Stimulated activated CD8-positive, alpha-beta memory T cell treated with anti-CD3 and anti-CD28 coated beads, Interleukin-4, amount 100 ng/mL, for 48 hours (primary cell): Measurements from ENCODE around the gene PHYKPL.
"Not testable (repeated sequence)": the region's sequence is repeated elsewhere in the genome, so short reads cannot be mapped to it uniquely, and the experiment has no call there.

Experiments
- DNase-seq: peaks from one replicate; pipeline ENCODE4 v3.0.0-alpha.2; 2020

The PHYKPL gene

DNA sequence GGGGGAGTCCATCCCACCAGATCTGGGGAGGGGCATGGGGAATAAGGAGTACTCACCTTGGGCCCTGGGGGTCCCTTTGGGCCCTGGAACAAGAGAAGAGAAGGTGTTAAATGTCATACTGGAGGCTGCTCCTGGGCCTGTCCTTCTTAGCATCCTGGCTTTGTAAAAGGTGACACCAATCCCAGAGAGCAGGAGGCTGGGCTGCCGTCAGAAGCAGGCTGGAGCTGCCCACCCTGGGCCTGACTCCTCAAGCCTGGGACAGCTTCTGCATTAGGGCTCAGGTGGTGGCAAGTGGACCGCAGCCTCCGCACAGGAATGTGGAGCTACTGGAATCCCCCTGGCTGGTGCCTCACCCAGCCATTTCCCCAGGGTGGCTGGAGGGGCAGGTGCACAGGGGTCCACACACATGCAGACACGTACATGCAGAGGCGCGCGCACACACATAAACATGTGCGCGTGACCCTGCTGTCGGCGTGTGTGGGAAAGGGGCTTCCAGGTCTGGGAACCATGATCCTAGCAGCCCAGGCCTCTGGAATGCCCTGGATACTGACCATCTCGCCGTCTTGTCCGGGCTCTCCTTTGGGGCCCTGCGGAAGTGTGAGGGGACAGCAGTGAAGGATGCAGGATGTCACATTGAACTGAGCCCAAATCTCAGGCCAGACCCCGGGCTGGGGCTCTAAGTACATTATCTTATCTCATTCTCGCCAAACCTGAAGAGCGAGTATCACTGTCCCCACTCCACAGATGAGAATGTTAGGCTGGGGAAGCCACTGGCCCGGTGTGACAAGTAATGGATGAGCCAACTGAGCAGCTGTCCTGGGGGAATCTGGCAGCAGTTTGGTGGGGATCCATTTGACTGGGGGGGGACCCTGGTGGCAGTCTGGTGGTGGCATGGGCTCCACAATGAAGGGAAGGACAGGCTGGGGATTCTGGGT lies 29.3 kb upstream of the PHYKPL start:
- DNase-seq, result no peak

DNA sequence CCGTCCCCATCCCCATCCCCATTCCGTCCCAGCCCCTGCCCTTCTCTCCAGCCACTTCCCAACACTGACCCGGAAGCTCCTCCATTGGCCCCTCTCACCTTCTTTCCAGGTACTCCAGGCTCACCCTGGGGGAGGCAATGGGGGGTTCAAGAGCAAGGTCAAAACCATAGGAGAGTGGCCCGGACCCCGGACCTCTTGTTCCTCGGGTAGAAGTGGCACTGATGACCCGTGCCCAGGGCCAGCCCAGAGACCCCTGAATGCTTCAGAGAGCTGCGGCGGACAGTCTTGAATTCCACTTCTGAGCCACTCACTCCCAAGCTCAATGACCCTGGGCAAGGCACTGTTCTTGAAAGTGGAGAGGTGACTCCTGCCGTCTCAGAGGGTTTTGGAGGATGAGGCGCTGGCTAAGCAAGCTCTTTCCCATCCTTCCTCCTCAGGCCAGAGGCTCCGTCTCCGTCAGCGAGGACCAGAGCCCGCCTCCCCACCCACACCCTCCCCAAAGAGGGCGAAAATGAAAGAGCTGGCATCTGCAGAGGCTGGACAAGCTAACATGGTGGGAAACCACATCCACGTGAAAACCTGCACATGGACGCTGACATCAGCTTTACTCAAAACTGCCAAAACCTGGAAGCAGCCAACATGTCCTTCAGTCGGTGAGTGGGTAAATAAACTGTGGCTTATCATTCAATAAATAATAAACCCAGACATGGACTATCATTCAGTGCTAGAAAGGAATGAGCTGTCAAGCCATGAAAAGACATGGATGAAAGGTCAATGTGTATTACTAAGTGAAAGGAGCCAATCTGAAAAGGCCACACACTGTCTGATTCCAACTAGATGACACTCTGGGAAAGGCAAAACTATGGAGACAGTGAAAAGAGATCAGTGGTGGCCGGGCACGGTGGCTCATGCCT lies 27.3 kb upstream of the PHYKPL start:
- no peak for DNase-seq

DNA sequence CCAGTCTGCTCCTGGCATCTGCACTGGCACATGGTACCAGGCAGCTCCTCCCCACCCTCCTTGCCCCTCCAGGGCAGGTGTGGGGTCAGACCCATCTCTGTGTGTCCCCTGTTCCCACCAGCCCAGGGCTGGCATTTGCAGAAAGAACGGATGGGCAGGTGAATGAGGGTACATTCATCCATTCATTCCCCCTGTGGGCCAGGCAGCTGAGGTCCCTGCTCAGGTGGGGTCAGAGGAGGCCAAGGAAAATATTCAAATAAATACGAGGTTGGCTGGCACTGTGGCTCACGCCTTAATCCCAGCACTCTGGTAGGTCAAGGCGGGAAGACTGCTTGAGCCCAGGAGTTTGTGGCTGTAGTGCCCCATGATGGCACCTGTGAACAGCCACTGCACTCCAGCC lies 25.0 kb upstream of the PHYKPL start:
- DNase-seq, result no peak

DNA sequence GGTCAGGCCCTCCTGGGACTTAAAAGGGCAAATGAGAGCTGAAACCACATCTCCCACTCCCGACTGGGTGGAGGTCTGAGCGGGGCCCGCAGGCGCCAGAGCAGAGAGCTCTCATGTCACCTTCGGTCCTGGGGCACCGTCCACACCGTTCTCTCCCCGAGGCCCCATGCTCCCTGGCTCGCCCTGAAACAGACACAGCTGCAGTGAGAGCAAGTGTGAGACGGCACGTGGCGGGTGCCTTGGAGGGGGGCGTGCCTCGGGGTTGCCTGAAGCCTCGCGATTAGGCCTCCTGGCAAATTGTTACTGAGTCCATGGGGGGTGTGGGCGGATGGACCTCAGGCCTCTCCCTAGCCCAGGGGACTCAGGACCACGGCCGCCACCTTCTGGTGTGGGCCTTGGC lies 24.1 kb upstream of the PHYKPL start:
- DNase-seq, result no peak

DNA sequence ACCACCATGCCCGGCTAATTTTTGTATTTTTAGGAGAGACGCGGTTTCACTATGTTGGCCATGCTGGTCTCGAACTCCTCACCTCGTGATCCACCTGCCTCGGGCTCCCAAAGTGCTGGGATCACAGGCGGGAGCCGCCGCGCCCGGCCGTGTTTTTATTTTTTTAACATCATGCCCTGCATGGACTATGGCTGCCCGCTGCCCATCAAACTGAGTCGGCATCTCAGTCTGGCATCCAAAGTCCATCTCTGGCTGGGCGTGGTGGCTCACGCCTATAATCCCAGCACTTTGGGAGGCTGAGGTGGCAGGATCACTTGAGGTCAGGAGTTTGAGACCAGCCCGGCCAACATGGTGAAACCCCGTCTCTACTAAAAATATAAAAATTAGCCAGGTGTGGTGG lies 21.0 kb upstream of the PHYKPL start:
- not testable (repeated sequence) for DNase-seq

DNA sequence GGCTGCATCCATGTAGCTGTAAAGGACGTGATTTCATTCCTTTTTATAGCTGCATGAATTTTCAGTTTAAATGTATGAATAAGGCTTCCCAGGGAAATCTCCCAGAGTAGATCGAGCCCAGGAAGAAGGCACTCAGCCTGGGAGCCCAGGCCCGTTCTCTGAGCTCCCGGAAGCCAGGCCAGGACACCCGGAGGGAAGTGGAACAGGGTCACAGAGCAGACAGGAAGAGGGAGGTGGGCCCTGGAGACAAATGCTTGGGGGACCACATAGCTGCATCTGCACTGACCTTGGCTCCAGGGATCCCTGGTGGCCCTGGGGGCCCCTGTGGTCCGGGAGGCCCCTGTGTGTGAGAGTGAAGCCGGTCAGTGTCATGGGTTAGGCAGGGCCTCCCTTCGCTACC lies 19.7 kb upstream of the PHYKPL start:
- no peak for DNase-seq

DNA sequence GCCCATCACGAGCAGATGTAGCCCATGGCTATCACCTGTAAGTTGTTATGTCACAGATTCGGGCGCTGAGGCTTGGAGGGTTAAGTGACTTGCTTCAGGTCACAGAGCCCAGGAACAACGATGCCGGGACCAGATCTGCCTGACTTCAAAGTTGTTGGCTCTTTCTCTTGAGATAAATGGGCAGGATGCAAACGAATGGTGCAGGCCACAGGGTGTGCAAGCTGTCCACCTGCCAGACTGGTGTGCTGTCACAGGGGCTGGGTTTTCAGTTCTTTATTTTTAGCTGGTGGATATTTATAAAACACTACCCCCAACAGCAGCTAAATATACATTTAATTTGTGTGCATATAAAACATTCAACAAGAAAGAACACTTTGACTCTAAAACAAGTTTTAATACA lies 17.7 kb upstream of the PHYKPL start:
- DNase-seq, result no peak

DNA sequence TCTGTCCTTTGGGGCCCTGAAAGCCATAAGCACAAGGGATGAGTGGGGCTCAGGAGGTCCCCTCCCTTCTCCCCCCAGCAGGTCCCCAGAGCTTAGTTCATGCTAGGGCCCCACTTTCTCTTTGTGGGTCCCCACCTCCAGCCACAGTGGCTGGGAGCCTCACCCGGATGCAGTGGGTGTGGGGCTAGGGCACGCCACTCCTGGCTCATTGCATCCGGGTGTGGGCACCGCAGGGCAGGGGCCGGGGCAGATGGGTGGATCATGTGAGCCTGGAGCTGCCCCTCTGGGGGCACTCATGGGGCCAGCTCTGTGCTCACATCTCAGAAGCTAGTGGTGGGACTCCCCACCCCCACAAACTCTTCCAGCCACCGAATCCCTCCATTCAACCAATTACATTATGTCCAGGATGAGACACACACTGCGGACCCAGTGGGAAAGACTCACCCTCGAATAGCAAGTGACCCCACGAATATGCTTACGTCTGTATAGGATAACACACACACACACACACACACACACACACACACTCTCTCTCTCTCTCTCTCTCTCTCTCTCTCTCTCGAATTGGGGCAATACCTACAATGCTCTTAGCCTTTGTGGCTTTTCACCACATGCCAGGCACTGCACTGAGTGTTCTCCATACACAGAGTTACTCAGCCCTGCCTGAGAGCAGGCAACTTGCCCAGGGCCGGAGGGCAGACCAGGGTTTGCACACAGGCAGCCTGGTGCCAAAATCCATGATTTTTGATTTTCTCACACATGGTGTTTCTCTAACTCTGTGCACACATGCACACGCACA lies 16.8 kb upstream of the PHYKPL start:
- DNase-seq, result peak; percentile 57

DNA sequence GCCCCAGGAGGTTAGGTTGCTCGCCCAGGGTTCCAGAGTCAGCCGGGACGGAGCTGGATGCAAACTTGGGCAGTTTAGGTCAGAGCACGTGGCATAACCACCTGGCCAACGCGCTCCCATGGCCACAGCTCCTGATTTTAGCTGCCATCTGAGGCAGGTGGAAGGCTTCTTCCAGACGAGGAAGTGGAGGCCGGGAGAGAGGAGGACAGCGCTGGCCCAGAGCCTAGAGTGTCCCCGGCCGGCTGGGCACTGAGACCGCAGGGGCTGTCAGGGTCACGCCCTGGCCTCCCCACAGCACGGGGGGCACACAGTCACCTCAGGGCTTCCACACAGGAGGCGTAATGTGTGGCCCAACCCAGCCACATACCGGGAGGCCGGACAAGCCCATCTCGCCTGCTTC lies 16.1 kb upstream of the PHYKPL start:
- DNase-seq, result no peak

DNA sequence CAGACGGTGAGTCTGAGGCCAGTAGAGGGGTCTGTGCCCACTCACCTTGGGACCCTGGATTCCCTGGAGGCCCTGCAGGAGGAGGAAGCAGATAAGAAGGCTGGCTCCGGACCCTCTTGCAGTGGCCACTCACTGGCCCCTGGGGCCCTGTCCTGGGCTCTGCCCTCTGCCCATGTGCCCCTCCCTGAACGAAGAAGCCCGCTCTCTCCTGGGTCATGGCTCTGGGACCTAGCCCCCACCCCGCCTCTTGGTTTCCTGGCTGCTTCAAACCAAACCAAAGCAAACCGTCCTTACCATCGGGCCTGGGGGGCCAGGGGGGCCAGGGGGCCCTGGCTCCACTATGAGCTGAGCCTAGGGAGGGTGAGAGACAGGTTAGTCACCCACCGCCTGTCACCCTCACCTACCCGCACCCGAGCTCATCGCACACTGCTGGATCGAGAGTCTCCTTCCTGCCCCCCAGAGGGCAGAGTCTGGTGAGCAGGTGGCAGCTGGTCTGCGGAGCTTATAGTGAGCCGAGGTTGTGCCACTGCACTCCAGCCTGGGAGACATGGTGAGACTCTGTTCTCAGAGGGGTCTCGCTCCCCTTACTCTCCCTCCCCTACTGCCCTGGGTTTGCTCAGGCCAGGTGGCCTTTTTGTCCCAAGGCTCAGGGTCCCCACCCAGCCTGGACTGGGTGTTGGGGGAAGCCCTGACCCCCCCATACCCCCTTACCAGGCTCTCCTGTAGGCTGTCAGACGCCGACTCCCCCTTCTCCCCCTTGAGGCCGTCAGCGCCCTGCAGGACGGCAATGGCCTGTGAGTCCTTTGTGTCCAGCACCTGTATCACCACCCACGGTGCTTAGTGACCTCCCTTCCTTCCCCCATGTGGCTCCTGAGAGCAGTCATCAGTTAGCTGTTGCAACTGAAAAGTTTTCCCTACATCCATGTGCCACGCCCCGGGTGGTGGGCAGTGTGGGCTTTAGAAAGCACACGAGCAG lies 15.2 kb upstream of the PHYKPL start:
- DNase-seq, result peak; percentile 52

DNA sequence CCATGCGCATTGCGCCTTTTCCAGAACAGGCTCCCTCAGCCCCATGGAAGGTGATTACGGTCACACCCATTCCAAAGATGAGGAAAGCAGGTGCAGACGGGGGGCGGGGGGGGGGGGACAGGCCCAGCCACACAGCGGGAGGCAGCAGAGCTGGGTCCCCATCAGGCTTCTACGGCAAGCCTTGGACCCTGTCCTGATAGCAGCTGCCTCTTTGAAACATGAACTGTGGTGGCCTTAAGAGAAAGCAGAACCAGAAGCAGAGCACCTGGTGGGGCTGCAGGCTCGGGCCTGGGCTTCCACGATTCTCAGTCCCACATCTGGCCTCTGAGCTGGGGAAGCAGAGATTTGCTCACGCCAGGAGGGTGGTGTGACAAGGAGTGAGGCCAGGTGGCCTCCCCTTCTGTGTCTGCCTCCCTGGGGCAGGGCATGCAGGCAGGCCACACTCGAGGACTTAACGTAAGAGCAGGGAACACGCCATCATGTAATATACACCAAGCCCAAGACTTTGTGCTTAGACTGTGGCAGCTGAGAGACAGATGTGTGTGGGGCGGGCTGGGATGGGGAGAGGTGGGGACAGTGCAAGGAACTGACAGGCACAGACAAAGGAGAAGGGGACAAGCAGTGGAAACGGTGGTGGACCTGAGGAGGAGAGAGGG lies 14.2 kb upstream of the PHYKPL start:
- DNase-seq, result no peak

DNA sequence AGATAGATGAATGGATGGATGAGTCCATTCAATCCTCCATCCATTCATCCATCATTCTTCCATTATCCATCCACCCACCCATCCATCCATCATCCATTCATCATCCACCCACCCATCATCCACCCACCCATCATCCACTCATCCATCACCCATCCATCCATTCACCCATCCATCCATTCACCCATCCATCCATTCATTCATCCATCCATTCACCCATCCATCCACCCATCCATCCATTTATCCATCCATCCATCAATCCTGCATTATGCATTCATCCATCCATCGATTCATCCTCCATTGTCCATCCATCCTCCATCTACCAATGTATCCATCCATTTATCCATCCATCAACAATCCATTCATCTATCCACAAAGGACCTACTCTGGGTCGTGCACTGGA lies 12.8 kb upstream of the PHYKPL start:
- DNase-seq, result no peak

DNA sequence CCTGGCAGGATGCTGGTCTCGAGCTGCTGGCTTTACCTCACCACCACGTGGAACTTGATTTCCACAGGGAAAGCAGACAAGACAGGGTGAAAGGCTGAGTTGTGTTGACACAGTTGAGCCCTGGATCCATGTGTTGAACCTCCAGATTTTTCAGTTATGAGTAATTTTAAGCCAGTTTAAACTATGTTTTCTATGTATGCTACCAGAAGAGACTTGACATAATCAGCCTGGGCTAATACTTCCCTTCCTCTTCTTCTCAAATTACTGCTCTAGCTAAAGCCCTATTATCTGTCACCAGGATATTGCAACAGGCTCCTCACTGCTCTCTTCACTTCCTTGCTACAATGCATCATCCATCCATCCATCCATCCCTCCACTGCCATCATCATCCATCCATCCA lies 12.0 kb upstream of the PHYKPL start:
- no peak for DNase-seq

DNA sequence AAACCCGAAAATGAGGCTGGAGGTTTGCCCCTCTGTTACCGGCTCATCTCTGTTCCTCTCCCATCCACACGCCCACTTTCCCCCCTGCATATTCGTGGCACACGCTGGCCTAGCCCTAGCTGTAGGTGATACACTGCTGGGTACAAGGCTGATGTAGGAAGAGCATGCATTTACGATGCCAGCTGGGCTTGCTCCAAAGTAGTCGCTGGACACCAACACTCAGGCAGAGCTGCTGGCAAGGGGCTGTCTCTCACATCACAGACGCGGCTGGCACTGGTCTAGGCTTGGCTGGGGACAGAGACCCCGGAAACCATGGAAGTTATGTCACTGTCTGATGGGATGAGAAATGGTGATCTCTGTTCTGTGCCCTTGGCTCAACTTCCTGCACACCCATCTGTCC lies 9.8 kb upstream of the PHYKPL start:
- DNase-seq, result no peak

DNA sequence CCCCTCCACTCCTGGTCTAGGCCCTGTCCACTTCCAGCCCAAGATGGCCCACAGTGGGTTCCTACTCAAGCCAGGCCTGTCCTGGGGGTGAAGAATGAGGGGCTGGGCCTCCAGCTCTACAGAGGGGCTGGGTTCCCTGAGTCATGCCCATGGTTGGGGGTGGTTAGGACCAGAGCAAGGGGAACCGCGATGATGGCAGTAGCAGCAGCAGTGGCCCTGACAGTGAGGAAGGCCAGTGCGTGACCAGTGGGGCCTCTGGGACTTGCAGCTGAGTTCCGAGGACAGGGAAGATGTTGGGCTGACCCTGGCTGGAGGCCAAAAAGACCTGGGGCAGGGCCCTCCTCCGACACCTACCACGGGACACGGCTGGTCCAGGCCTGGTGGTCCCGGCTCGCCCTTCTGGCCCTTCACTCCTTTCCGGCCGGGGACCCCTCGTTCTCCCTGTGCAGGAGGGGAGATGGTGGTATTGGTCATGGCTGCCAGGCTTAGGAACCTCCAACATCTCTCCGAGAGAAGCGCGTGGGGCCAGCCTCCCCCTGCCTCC lies 9.2 kb upstream of the PHYKPL start:
- DNase-seq, result no peak

DNA sequence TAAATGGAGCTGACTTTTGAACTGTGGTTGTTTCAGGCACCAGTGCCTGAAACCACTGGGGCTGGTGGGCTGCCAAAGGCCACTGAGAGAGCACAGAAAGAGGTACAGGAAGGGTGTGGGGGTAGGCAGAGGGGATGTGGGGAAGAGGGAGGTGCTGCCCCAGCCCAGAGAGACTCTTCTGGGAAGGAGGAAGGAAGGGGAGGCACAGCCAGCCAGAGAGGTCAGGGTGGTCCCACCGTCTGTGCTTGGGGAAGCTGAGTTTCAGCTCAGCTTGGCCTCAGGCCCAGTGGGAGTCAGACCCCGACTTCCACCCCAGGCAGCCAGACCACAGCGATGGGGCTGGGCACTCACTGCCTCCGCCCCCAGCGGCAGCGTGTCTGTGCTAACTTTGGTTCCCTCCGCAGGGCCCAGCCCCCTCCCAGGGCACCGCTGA lies 8.6 kb upstream of the PHYKPL start:
- peak; percentile 50 for DNase-seq

DNA sequence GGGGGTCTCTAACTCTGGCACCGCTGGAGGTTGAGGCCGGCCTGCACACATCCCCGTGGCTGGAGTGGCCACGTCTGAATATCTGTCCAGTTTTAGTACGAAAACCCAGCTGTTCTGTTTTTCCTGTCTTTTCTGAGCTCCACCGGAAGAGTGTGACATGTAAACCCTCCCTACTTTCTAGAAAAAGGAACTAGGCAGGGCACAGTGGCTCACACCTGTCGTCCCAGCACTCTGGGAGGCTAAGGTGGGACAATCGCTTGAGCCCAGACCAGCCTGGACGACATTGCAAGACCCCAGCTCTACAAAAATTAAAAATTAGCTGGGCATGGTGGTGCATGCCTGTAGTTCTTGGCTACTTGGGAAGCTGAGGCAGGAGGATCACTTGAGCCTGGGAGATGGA lies 8.2 kb upstream of the PHYKPL start:
- no peak for DNase-seq

DNA sequence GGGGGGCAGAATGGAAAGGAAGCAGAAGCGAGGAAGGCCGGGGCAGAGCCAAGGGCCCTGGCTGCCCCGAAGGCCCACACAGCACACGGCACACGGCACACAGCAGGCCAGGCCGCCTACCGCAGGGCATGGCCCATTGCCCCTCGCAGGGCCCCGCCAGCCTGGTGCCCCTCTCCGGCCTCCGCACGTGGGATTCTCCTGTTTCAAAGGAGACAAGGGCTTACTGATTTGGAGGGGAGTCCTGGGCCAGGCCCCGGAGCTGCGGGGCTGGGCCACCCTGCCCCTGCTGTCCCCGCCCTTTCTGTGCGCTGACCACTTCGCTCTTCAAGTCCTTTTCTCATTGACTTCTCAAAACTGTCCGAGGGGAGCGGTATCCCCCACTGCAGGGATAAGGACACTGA lies 7.7 kb upstream of the PHYKPL start:
- DNase-seq, result no peak

DNA sequence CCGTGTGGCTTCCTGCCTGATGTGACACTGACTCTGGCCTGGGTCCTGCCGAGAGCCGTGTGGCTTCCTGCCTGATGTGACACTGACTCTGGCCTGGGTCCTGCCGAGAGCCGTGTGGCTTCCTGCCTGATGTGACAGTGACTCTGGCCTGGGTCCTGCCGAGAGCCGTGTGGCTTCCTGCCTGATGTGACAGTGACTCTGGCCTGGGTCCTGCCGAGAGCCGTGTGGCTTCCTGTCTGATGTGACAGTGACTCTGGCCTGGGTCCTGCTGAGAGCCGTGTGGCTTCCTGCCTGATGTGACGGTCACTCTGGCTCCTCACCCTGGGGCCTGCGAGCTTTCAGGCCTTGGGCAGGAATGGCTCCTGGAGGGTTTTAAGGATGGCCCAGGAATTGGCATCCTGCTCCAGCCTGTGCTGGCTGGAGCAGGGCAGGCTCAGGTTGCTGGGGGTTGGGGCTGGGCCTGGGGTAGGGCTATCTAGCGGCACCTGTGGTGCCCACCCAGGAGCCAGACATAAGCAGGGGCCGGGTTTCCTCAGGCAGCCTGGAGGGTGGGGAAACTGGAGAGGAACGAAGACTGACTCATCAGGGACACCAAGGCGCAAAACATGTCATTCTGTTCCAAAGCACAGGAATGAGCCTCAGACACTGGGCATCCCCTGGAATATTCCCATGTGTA lies 7.2 kb upstream of the PHYKPL start:
- not testable (repeated sequence) for DNase-seq
